Progenitor cell of endocrine pancreas (in vitro differentiated cells): ENCODE data around the gene ZNF254. TPM values are rescaled to one million over a fixed set of nuclear protein-coding genes. Genes with fewer than 3 reads are reported as not detected.

Experiments used
- DNase-seq: peaks from one replicate; pipeline ENCODE4 v3.0.0; 2021; ENCODE audit warnings: low spot score; ENCODE audit not compliant: unreplicated experiment
- H3K27ac Mint-ChIP-seq: 2 replicates; pipeline ENCODE4 v1.8.0; 2021; ENCODE audit warnings: mild to moderate bottlenecking, moderate library complexity, mixed read lengths
- H3K27me3 Mint-ChIP-seq: 2 replicates; pipeline ENCODE4 v1.8.0; 2021; ENCODE audit warnings: mixed read lengths
- H3K36me3 Mint-ChIP-seq: 2 replicates; pipeline ENCODE4 v1.8.0; 2022; ENCODE audit warnings: mixed read lengths; ENCODE audit not compliant: insufficient read depth
- H3K4me1 Mint-ChIP-seq: 2 replicates; pipeline ENCODE4 v1.8.0; 2021; ENCODE audit warnings: low read depth, mixed read lengths
- H3K4me3 Mint-ChIP-seq: 2 replicates; pipeline ENCODE4 v1.8.0; 2021; ENCODE audit warnings: low read depth, mild to moderate bottlenecking, moderate library complexity, mixed read lengths
- H3K9me3 Mint-ChIP-seq: 2 replicates; pipeline ENCODE4 v1.8.0; 2021; ENCODE audit warnings: low read depth, mixed read lengths
- total RNA-seq: library from RNA; stranded (reverse); gene quantifications from 2 replicates; pipeline ENCODE4 v1.2.1, GENCODE V29; 2021
- TF ChIP-seq, protein P1 (sequence below): fragments of 200-600 bp; sonication (generic); IDR thresholded peaks from one replicate; pipeline ENCODE4 v1.5.0; 2021; ENCODE audit warnings: antibody characterized with exemption, mild to moderate bottlenecking; ENCODE audit not compliant: unreplicated experiment

ZNF254 gene
- total RNA-seq, 1 donor from 2014 or later = 44.0 TPM

DNA sequence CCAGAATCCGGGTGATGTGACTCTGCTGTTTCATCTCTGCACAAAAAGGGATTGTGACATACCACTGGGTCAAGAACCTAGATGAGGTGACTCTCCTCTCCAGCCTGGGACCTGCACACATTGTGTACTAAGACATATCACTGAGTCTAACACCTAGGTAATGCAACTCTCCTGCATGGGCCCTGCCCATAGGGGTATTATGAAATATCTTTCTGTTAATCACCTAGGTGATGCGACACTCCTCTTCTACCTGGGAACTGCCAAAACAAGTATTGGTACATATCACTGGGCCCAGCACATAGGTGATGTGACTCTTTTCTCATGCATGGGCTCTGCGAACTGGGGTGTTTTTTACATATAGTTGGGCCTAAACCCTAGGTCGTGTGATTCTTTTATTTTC, 35.5 kb upstream of the ZNF254 start:
- TF ChIP-seq, protein P1, sequence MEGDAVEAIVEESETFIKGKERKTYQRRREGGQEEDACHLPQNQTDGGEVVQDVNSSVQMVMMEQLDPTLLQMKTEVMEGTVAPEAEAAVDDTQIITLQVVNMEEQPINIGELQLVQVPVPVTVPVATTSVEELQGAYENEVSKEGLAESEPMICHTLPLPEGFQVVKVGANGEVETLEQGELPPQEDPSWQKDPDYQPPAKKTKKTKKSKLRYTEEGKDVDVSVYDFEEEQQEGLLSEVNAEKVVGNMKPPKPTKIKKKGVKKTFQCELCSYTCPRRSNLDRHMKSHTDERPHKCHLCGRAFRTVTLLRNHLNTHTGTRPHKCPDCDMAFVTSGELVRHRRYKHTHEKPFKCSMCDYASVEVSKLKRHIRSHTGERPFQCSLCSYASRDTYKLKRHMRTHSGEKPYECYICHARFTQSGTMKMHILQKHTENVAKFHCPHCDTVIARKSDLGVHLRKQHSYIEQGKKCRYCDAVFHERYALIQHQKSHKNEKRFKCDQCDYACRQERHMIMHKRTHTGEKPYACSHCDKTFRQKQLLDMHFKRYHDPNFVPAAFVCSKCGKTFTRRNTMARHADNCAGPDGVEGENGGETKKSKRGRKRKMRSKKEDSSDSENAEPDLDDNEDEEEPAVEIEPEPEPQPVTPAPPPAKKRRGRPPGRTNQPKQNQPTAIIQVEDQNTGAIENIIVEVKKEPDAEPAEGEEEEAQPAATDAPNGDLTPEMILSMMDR = no peak
- H3K4me3 Mint-ChIP-seq = no peak overlapping the region
- no peak for DNase-seq
- no peaks in the 10 kb centered on the region for H3K27me3 Mint-ChIP-seq
- H3K36me3 Mint-ChIP-seq = peaks cover 48% of the 10 kb centered on the region
- H3K9me3 Mint-ChIP-seq = no peaks in the 10 kb centered on the region
- no peaks in the 10 kb centered on the region for H3K4me1 Mint-ChIP-seq
- no peak overlapping the region for H3K27ac Mint-ChIP-seq

DNA sequence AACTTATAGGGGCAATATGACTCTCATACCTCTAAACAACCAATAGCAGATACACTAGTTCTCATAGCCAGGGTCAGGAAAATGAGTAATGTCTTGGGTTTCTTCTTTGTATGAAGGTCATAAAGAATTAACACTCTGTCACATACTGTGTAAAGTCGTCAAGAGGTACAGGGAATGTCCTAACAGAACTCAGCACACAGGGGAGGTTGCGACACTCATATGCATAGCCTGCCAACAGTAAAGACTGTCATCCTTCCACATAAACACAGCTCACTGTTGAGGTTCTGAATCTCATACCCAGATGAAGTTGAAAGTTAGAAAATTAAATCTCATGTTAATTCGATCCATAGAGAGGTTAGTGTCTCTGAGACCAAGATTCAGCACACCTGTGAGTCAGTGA, 34.2 kb upstream of the ZNF254 start:
- H3K36me3 Mint-ChIP-seq = peaks cover 40% of the 10 kb centered on the region
- no peak overlapping the region for H3K27ac Mint-ChIP-seq
- no peak overlapping the region for H3K4me3 Mint-ChIP-seq

DNA sequence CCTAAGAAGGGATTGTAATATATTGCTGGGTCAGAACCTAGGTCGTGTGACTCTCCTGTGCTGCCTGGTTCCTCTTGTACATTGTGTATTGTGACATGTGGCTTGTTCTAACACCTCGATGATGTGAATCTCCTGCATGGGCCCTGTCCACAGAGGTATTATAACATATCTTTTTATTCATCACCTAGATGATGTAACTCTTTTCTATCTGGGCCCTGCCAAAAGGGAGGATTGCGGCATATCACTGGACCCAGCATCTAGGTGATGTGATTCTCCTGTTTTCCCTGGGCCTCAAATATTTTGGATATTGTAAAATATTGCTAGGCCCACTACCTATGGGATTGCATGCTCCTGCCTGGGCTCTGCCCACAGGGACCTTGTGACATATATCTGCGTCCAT, 33.4 kb upstream of the ZNF254 start:
- no peaks in the 10 kb centered on the region for H3K27me3 Mint-ChIP-seq
- no peaks in the 10 kb centered on the region for H3K4me1 Mint-ChIP-seq
- H3K4me3 Mint-ChIP-seq = no peak overlapping the region
- no peaks in the 10 kb centered on the region for H3K9me3 Mint-ChIP-seq
- TF ChIP-seq, protein P1 = no peak
- DNase-seq = no peak
- peaks cover 36% of the 10 kb centered on the region for H3K36me3 Mint-ChIP-seq
- no peak overlapping the region for H3K27ac Mint-ChIP-seq

More for the DNA sequence above, 34.2 kb upstream of the ZNF254 start:
- no peaks in the 10 kb centered on the region for H3K4me1 Mint-ChIP-seq
- no peak for DNase-seq
- H3K9me3 Mint-ChIP-seq = no peaks in the 10 kb centered on the region
- TF ChIP-seq, protein P1 = no peak
- H3K27me3 Mint-ChIP-seq = no peaks in the 10 kb centered on the region

DNA sequence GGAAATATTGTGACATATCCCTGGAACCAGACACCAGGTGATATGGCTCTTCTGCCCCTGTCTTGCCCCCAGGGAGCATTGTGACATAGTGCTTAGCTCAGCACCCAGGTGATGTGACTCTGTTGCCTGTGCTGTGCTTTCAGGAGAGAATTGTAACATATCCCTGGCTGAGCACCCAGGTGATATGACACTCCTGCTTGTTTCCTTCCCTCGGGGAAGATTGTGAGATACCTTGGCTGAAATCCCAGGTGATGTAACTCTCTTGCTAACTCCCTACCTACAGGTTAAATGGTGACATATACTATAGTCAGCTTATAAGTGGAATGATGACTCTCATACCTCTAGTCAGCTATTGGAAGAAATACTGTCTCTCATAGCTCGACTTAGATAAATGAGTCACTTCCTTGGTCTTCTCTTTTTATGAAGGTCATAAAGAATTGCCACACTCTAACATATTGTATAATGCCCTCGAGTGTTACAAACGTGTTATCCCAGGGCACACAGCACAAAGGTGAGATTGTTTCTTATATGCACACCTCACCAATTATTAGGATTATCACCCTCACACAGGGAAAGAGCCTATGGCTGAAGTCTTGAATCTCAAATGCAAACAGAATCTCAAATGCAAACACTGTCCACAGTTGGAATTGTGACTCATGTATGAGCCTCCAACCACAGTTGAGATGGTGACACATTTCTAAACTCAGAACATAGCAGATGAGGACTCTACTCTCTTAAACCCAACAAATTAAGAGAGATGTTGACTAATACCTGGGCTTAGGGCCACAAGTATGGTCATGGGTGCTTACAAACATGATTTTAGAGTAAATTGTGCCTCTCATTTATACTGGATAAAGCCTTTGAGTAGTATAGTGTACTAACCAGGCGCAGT, 32.7 kb upstream of the ZNF254 start:
- Mint-ChIP-seq H3K27me3 (no peaks in the 10 kb centered on the region), H3K9me3 (no peaks in the 10 kb centered on the region), H3K4me1 (no peaks in the 10 kb centered on the region), H3K27ac (no peak overlapping the region), H3K36me3 (peaks cover 36% of the 10 kb centered on the region), H3K4me3 (no peak overlapping the region)
- DNase-seq = no peak
- TF ChIP-seq, protein P1 = no peak

DNA sequence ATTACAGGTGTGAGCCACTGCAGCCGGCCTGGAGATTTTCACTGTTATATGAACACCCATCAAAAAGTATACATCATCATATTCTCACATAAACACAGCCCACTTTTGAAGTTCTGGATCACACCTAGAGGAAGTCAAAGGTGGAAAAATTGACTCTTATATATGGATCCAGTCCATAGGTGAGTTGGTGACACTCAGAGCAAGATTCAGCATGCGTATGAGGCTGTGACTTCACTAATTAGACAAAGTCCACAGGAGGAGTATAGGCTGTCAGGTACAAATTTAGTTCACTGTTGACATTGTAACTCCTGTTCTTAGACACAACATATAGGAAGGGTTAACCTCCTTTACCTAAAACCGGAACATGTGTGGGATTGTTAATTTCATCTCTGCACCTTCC, 31.4 kb upstream of the ZNF254 start:
- Mint-ChIP-seq H3K36me3 (peaks cover 30% of the 10 kb centered on the region), H3K27ac (no peak overlapping the region), H3K9me3 (no peaks in the 10 kb centered on the region), H3K4me1 (peaks cover under 1% of the 10 kb centered on the region), H3K4me3 (no peak overlapping the region), H3K27me3 (no peaks in the 10 kb centered on the region)
- TF ChIP-seq, protein P1 = no peak
- DNase-seq = no peak
